GM12864 (cell line): ENCODE measurements around the gene CCDC149.

Experiments used
- DNase-seq: peaks from one replicate; pipeline ENCODE4 v3.0.0-alpha.2; 2011; ENCODE audit warnings: low read depth
- H3K4me3 ChIP-seq: 2 replicates; pipeline ENCODE4 v1.5.1; 2011; ENCODE audit warnings: mild to moderate bottlenecking, low read depth, low read length, control low read depth
- CTCF ChIP-seq: IDR thresholded peaks from 2 replicates; pipeline ENCODE4 v1.5.1; 2011; ENCODE audit warnings: low read depth, mild to moderate bottlenecking, moderate library complexity, low read length, control low read depth, inconsistent platforms; ENCODE audit errors: missing control alignments

Gene CCDC149

GRCh38 chr4:24849756-24850155 lies 63.1 kb downstream of the CCDC149 start:
- DNase-seq: no peak
- TF ChIP-seq CTCF: no peak
- H3K4me3 ChIP-seq: no peak overlapping the region

- DNase-seq: no peak
- H3K4me3 ChIP-seq: no peak overlapping the region
- TF ChIP-seq CTCF: no peak
These were observed 63.5 kb downstream of the CCDC149 start for GRCh38 chr4:24849351-24849750.

GRCh38 chr4:24846716-24847115 lies 66.1 kb downstream of the CCDC149 start:
- no peak for DNase-seq
- H3K4me3 ChIP-seq: no peak overlapping the region
- no peak for TF ChIP-seq CTCF

GRCh38 chr4:24845902-24846301 lies 66.9 kb downstream of the CCDC149 start:
- no peak for TF ChIP-seq CTCF
- no peak overlapping the region for H3K4me3 ChIP-seq
- no peak for DNase-seq

GRCh38 chr4:24845132-24845531 lies 67.7 kb downstream of the CCDC149 start:
- DNase-seq: no peak
- no peak for TF ChIP-seq CTCF
- H3K4me3 ChIP-seq: no peak overlapping the region

GRCh38 chr4:24843096-24843495 lies 69.7 kb downstream of the CCDC149 start:
- no peak for TF ChIP-seq CTCF
- H3K4me3 ChIP-seq: no peak overlapping the region
- DNase-seq: no peak

- TF ChIP-seq CTCF: no peak
- DNase-seq: no peak
- H3K4me3 ChIP-seq: no peak overlapping the region
These were observed 70.5 kb downstream of the CCDC149 start for GRCh38 chr4:24842356-24842755.
